Psoas muscle (tissue), 8 donors: ENCODE data around the gene LAX1. TPM values are rescaled to one million over a fixed set of nuclear protein-coding genes. Genes with fewer than 3 reads are reported as not detected.

Experiments
- ATAC-seq, 4 donors: fragments of 200-7000 bp; cut with Tn5 transposase; one replicate each; pipeline ENCODE4 v1.9.1; 2020; ENCODE audit warnings: moderate library complexity in 3 of 4, mild to moderate bottlenecking in 2 of 4
- DNase-seq, 2 donors: peaks; one replicate each; pipeline ENCODE4 v3.0.0-alpha.2; 2020
- H3K27ac ChIP-seq: fragments of 200-600 bp; one replicate; pipeline ENCODE4 v1.8.0; 2022
- H3K27me3 ChIP-seq, 3 donors: fragments of 200-600 bp in 1 of 3; one replicate each; pipeline versions ENCODE4 v1.6.1 to v1.8.0; 2013 to 2022; ENCODE audit warnings: low read length in 2 of 3, mild to moderate bottlenecking in 2 of 3, moderate library complexity in 1 of 3; ENCODE audit not compliant: insufficient read depth in 3 of 3
- H3K36me3 ChIP-seq, 2 donors: fragments of 200-600 bp in 1 of 2; one replicate each; pipeline versions ENCODE4 v1.6.1 to v1.8.0; 2013 to 2022; ENCODE audit warnings: low read depth in 1 of 2, mild to moderate bottlenecking in 1 of 2, moderate library complexity in 1 of 2; ENCODE audit not compliant: insufficient read depth in 1 of 2
- H3K4me1 ChIP-seq: fragments of 200-600 bp; one replicate; pipeline ENCODE4 v1.8.0; 2022
- H3K4me3 ChIP-seq: fragments of 200-600 bp; one replicate; pipeline ENCODE4 v1.8.0; 2022; ENCODE audit warnings: mild to moderate bottlenecking
- H3K9me3 ChIP-seq: fragments of 200-600 bp; one replicate; pipeline ENCODE4 v1.8.0; 2022
- CTCF ChIP-seq: fragments of 200-600 bp; IDR thresholded peaks from one replicate; pipeline ENCODE4 v1.8.0; 2022; ENCODE audit warnings: antibody characterized with exemption
- WGBS, 3 donors: extraction: QIAGEN DNeasy Blood & Tissue Kit; methylation state at CpG; one replicate each; pipeline versions ENCODE4 v1.1.6 to v1.1.7; 2013; 5-methylcytosine and 5-hydroxymethylcytosine counted together
- intact Hi-C, 2 donors: fragments of 100-400 bp; cut with DNase I; formaldehyde crosslinking; loops; one replicate each; pipeline versions ENCODE4 v1.11.0 to v1.14.2; 2022
- polyA plus RNA-seq, 3 donors: library from polyadenylated mRNA; stranded (reverse); fragments of 200-250 nt; gene quantifications; one replicate each; pipeline ENCODE4 v1.2.3, GENCODE V29; 2013
- total RNA-seq, 4 donors: library from RNA; stranded (reverse); fragmentation: NEBNext Ultra II Directional in 2 of 4; extraction: Animal tissue kit (Norgen Biotek cat#: 25700) in 2 of 4; gene quantifications; one replicate each; pipeline versions ENCODE4 v1.2.1 to v1.2.4, GENCODE V29; 2021 to 2023
- donor health status: healthy with polysubstance abuse.
- donor health status: DM: no; HTN: no; CAD: no; lungs with moderate emphysema.
- donor health status: Bipolar disorder and iron deficiency.
- donor health status: healthy.
- donor health status: DM: yes; HTN: yes; CAD: no.
- donor health status: DM: no; HTN: no; CAD: no.
- donor health status: DM: no; HTN: no; CAD: no.
- donor health status: DM: yes; HTN: yes; CAD: no.

Gene LAX1
- total and polyA plus RNA-seq, 7 donors: 0.04 to 0.17 (median 0.11) TPM; not detected in 1

DNA sequence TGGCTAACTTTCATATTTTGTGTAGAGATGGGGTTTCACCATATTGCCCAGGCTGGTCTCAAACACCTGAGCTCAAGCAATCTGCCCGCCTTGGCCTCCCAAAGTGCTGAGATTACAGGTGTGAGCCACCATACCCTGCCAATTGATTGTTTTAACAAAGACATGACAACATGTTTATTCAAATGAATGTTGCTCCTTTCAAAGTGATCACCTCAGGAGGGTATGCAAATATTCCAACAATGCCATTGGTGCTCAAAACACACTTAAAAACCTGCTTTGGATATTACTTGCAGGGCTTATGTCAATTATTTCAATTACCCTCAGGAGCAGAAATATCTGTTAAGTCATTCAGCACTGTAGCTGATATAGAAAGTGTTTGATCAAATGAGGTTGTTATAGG is 7.9 kb downstream of the LAX1 start:
- Histone ChIP-seq H3K36me3 (no peaks in the 10 kb centered on the region), H3K4me3 (no peak overlapping the region), H3K27me3 (no peaks in the 10 kb centered on the region), H3K4me1 (peaks cover 20% of the 10 kb centered on the region), H3K9me3 (no peaks in the 10 kb centered on the region), H3K27ac (no peak overlapping the region)
- DNase-seq (no peak), ATAC-seq (no peak)
- WGBS, 3 donors: 87 to 98% (median 96%) methylated on average over 1 of the region's 1 CpG
- intact Hi-C loops: loop anchor here (10.0 kb wide), 1 partner anchor 268 kb away; no protein-coding TSS in a partner anchor
- no peak for TF ChIP-seq CTCF

DNA sequence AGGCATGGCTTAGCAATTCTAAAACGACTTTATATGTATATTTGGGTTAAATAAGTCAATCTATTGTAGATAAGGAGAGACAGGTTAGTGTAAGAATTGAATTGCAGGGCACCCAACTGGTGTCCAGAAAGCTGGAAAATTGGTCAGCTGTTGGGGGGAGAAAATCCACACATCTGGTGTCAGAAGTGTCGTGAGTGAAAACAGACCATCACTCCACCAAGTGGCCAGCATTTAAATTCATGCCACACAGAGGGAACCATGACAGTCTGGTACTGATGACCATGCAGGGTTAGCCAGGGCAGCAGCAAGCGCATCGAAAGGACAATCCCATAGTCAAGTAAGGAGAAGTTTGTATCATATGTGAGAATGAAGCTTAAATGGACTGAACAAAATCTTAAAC is 11.7 kb downstream of the LAX1 start:
- no peaks in the 10 kb centered on the region for H3K36me3 ChIP-seq
- H3K4me1 ChIP-seq: peaks cover 3% of the 10 kb centered on the region
- DNase-seq (no peak), ATAC-seq (peak in 2 of 4 donors; percentile 52 to 62)
- 42 to 58% (median 43%) methylated on average over 4 of the region's 4 CpGs for WGBS, 3 donors
- TF ChIP-seq CTCF: peak; percentile 15
- intact Hi-C loops: loop anchor here (10.0 kb wide), 1 partner anchor 272 kb away; no protein-coding TSS in a partner anchor
- H3K4me3 ChIP-seq: no peak overlapping the region
- H3K9me3 ChIP-seq: no peaks in the 10 kb centered on the region
- H3K27me3 ChIP-seq: no peaks in the 10 kb centered on the region
- no peak overlapping the region for H3K27ac ChIP-seq

- Histone ChIP-seq H3K4me3 (no peak overlapping the region), H3K27me3 (no peaks in the 10 kb centered on the region), H3K36me3 (no peaks in the 10 kb centered on the region), H3K4me1 (no peaks in the 10 kb centered on the region), H3K27ac (no peak overlapping the region), H3K9me3 (no peaks in the 10 kb centered on the region)
- 81 to 83% (median 82%) methylated on average over 3 of the region's 3 CpGs for WGBS, 3 donors
- no peak for TF ChIP-seq CTCF
- intact Hi-C loops: loop anchor here (10.0 kb wide), 1 partner anchor 273 kb away; no protein-coding TSS in a partner anchor
- DNase-seq: no peak
- no peak for ATAC-seq
Observed at GRCh38 chr1:203777596-203777995, 12.6 kb downstream of the LAX1 start.

DNA sequence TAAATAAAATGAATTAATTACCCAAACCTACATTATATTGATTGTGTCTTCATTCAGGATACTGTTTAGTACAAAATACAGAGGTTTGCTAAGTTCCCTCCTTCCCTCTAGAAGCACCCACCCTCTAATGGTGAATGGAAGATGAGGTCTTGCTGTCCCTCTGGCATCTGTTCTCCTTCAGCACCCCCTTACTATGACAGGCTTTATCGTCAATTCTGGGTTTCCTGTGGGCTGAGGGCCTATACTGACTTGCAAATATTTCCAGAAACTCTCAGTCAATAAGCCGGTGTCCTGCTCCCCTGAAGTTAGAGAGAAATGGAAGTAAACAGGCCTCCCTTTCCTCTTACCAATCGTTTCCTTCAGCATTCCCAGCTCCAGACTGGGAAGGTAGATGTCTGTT is 13.2 kb downstream of the LAX1 start:
- Histone ChIP-seq H3K27me3 (no peaks in the 10 kb centered on the region), H3K27ac (no peak overlapping the region), H3K4me3 (no peak overlapping the region), H3K4me1 (no peaks in the 10 kb centered on the region), H3K36me3 (no peaks in the 10 kb centered on the region), H3K9me3 (no peaks in the 10 kb centered on the region)
- WGBS, 3 donors: 76 to 85% (median 83%) methylated on average over 3 of the region's 3 CpGs
- DNase-seq: no peak
- no peak for ATAC-seq
- intact Hi-C loops: loop anchor here (10.0 kb wide), 1 partner anchor 273 kb away; no protein-coding TSS in a partner anchor
- no peak for TF ChIP-seq CTCF

GRCh38 chr1:203778789-203779188 is 13.8 kb downstream of the LAX1 start:
- intact Hi-C loops: loop anchor here (10.0 kb wide), 1 partner anchor 274 kb away; no protein-coding TSS in a partner anchor
- Histone ChIP-seq H3K9me3 (no peaks in the 10 kb centered on the region), H3K4me1 (no peaks in the 10 kb centered on the region), H3K4me3 (no peak overlapping the region), H3K27ac (no peak overlapping the region), H3K27me3 (no peaks in the 10 kb centered on the region), H3K36me3 (no peaks in the 10 kb centered on the region)
- no peak for TF ChIP-seq CTCF
- DNase-seq (no peak), ATAC-seq (no peak)
- 91 to 95% (median 91%) methylated on average over 4 of the region's 4 CpGs for WGBS, 3 donors
